NOMO-1 treated with dmso at 0.1 percent for 144 hours (cell line): ENCODE data around the gene B4GALT3.
A peak's percentile ranks its signal among the peaks of the same experiment; 100 is the strongest.

ENCODE experiments used
- DNase-seq: peaks from one replicate; lab custom pipeline; 2025; ENCODE audit not compliant: unreplicated experiment; lab: John Stamatoyannopoulos, UW

The B4GALT3 gene

GRCh38 chr1:161206411-161207140 lies 29.3 kb upstream of the B4GALT3 start:
- no peak for DNase-seq

GRCh38 chr1:161201836-161202712 lies 24.8 kb upstream of the B4GALT3 start, which contains the start of gene NDUFS2:
TSS of gene NDUFS2 (plus strand) at chr1:161202367. CDS start at chr1:161202386, 19 bp downstream.
- DNase-seq: peak; percentile 94

- no peak for DNase-seq
These were observed 23.9 kb upstream of the B4GALT3 start for GRCh38 chr1:161200992-161201835.

- no peak for DNase-seq
These were observed 23.2 kb upstream of the B4GALT3 start for GRCh38 chr1:161200421-161200991.

- no peak for DNase-seq
These were observed 22.3 kb upstream of the B4GALT3 start for GRCh38 chr1:161199506-161200139.

- no peak for DNase-seq
These were observed 21.7 kb upstream of the B4GALT3 start, which contains the start of gene ADAMTS4 for GRCh38 chr1:161198897-161199431. TSS of gene ADAMTS4 (minus strand) at chr1:161199054. CDS start at chr1:161198627, 427 bp downstream.

GRCh38 chr1:161198194-161198896 lies 21.0 kb upstream of the B4GALT3 start:
- DNase-seq: no peak

- DNase-seq: no peak
These were observed 20.4 kb upstream of the B4GALT3 start for GRCh38 chr1:161197560-161198193.

GRCh38 chr1:161196521-161197451 lies 19.5 kb upstream of the B4GALT3 start:
- no peak for DNase-seq

- no peak for DNase-seq
These were observed 18.8 kb upstream of the B4GALT3 start for GRCh38 chr1:161196111-161196510.

GRCh38 chr1:161195171-161195570 lies 17.9 kb upstream of the B4GALT3 start:
- peak; percentile 46 for DNase-seq

- no peak for DNase-seq
These were observed 16.4 kb upstream of the B4GALT3 start for GRCh38 chr1:161193561-161194235.

GRCh38 chr1:161192476-161193465 lies 15.5 kb upstream of the B4GALT3 start:
- peak; percentile 56 for DNase-seq

GRCh38 chr1:161191971-161192370 lies 14.7 kb upstream of the B4GALT3 start:
- DNase-seq: no peak

GRCh38 chr1:161190962-161191521 lies 13.7 kb upstream of the B4GALT3 start:
- no peak for DNase-seq

GRCh38 chr1:161189036-161189435 lies 11.7 kb upstream of the B4GALT3 start:
- DNase-seq: no peak
